HG02943 (cell line): Measurements from ENCODE around the gene PTPN2.

ENCODE experiments used
- ATAC-seq: cut with Tn5 transposase; IDR thresholded peaks from one replicate; pipeline ENCODE4 v1.9.1; 2021; ENCODE audit warnings: mild to moderate bottlenecking, low read depth, moderate library complexity; ENCODE audit not compliant: unreplicated experiment

Gene PTPN2

DNA sequence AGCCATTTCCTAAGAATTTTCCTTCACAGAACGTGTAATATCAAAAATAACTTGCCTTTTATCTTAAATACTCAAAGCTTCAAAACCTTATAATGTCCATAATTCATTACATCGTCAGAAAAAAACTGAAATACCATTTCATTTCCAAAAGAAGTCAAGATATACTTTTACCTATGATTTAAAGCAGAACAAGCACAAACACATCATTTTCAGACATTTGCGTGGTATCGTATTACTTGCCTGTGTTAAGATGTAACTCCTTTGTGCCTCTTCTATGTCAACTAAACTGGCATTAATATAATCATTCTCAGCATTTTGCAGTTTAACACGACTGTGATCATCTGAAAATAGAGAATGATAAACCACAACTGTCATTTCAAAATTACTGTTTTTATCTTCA is 47.5 kb downstream of the PTPN2 start:
- ATAC-seq, result no peak

DNA sequence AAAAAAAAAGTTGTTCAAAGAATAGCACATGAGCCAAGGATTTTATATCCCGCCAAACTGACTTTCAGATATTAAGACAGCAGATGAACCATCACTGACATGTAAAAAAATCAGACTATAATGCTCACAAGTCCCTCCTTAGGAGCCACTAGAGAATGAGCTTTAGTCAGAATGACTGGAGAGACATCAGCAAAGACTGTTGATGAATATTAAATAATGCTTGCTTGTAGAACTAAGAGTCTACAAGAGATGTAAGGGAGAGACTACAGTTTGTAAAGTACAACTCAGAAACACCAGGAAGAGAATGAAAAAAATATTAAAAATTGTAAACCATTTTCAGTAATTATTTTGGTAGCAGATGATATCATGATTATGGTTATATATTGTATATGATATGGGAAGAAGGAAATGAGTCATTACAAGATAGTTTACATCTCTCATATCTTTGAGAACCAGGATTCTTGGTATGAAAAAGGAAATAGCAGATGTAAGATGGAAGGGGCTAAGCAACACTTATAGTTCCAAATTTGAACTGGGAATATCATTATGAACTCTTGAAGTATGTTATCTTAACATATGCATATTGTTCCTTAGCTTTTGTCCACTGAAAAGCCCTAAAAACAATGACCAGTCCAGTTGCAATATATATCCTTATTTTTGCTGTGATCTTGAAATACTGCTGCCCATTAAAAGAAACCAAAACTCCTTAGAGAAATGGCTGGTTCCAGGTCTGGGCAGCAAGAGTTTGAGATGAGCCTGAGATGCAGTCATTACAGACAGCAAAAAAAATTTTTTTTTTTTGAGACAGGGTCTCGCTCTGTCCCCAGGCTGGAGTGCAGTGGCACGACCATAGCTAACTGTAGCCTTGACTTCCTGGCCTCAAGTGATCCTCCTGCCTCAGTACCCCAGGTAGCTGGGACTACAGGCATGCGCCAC is 55.7 kb downstream of the PTPN2 start:
- ATAC-seq, result no peak

DNA sequence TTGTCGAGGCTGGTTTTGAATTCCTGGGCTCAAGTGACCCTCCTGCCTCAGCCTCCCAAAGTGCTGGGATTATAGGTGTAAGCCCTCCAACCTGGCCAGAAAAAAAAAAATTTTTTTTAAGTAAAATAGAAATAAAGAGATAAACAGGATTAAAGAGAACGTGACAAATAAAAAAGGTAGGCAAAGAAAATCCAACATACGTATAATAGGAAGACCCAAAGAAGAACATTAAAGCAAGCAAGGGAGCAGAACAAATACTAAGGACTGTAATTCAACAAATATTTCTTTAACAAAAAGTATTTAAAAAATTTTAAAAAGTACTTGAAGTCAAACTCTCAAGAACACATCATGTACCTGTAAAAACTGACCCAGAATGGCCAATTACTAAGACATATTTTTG is 56.4 kb downstream of the PTPN2 start:
- no peak for ATAC-seq

DNA sequence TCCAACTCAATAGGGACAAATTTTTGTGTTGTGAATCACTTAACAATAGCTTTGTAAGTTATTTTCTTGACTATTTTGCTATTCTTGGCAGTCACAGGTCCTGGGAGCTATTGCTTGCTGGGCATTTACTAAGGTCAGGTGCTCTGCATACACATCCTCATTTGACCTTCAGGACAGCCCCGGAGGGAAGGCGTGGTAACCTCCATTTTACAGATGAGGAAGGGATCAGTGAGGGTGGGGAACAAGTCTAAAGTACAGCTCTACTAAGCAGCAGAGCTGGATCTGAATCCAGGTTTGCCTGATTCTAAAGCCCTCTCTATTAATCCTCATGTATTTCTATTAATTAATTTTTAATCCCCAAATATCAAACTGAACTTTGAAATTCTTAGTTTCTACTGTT is 58.8 kb downstream of the PTPN2 start:
- ATAC-seq, result no peak

DNA sequence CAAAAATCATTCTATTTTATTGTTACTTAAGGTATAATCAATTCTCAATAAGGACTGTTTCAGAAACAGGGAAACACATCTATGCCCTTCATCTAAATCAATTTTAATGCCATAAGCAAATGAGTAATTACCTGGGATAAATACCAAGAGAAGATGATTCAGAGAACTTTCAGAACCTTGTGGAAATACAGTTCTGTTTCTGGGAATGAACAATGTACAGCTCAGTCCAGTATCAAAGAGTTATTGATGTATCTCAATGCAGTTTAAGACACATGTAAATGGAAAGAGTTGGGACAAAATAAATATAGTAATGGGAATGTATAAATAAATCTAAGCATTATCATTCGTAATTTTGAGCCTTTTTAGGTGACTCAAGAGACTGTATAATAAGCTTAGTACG is 60.1 kb downstream of the PTPN2 start:
- no peak for ATAC-seq

DNA sequence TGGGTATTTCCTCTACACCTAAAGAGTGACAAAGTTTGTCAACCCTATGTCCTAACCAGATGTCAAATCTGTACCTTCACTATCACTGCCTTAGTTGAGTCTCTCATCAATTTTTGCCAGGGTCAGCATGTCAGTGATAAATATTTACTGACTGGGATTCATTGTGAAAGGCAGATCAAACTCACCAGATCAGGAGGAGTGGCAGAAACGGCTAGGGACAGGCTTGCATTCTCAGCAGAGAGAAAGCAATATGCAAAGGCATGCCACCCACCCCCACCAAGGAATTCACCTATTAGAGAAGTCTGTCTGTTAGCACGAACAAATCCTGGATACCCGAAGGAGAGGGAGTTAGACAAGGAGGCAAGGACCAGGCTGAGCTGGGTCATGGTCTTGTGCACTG is 62.6 kb downstream of the PTPN2 start:
- ATAC-seq, result no peak

DNA sequence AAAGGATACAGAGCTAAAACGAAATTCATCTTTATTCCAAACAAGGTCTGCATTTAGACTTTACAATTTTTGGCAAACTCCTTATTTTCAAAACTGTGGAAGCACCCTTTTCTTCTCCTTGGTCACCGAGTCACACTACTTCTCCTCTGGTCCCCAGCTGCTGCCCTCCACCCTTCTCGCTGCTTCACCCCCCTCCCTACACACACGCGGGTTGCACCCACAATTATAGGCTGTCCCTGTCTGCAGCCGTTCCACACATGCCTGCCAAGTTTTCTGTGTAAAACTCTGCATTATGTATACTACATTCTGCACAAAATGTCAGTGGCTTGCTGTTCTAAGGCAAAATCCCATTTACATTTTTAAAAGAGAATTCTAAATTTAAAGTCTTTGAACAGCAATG is 63.5 kb downstream of the PTPN2 start:
- ATAC-seq, result no peak

DNA sequence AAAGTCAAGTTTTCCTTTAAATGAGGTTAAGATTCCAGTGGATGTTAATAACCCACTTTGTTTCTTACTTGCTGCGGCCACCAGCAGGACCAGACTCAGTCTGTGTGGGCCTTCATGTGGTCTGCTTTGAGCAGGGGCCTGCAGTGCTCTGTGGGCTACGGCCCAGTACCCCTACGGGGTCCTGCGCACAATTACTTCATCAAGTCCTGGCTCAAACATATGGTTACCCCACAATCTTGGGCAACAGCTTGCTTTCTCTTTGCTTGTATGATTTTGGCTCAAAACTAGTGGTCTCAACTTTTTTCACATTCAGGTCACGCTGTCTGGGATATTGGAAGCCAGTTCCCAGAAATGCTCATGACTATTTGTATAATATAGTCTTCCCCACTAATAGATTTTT is 64.2 kb downstream of the PTPN2 start:
- ATAC-seq, result no peak

DNA sequence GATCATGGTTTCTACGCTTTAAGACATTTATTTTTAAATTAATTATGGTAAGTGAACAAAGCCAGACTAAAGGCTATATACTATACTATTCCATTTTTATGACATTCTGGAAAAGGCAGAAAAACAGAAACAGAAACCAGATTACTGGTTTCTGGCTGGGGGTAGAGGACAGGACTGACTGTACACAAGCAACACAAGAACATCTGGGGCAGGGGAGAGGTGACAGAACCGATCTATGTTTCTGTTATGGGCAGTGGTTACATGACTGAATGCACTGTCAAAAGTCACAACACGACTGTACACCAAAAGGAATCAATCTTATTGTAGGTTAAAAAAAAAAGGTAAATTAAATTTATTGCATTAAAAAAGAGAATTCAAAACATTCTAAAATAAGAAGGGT is 64.7 kb downstream of the PTPN2 start:
- peak; percentile 83 for ATAC-seq

DNA sequence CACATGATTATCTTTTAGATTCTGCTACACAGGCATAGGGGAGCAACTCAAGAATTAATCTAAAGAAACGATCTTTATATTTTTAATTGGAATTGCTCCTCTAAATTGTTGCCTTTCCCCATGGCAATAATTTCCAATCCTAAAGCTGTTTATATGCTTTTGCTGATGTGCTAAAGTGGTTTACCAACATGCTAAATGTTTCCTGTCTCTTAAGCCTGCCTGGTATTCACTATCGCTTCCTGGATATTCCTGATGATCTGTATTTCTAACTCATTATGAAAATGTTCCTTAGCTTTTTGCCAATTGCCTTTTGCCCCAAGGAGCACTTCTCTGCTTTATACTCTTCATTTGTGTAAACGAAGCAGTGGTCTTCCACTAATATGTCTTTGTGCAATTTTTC is 65.8 kb downstream of the PTPN2 start:
- no peak for ATAC-seq

DNA sequence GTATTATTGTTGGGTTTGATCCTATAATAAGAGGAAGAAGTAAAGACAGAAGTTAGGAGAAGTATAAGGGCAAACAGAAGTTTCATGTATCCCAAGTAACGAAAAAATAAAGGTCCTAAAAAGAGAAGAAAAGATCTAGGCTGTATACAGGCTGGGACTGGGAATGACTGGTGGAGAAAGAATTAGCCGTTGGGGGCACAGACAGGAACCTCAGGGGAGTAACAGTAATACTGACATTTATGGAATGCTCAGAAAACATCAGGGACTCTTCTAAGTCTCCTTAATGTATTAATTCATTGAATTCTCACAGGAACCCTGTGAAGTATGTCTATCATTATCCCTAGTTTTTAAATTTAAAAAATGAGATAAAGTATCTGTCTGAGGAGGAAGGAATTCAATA is 67.6 kb downstream of the PTPN2 start:
- no peak for ATAC-seq

DNA sequence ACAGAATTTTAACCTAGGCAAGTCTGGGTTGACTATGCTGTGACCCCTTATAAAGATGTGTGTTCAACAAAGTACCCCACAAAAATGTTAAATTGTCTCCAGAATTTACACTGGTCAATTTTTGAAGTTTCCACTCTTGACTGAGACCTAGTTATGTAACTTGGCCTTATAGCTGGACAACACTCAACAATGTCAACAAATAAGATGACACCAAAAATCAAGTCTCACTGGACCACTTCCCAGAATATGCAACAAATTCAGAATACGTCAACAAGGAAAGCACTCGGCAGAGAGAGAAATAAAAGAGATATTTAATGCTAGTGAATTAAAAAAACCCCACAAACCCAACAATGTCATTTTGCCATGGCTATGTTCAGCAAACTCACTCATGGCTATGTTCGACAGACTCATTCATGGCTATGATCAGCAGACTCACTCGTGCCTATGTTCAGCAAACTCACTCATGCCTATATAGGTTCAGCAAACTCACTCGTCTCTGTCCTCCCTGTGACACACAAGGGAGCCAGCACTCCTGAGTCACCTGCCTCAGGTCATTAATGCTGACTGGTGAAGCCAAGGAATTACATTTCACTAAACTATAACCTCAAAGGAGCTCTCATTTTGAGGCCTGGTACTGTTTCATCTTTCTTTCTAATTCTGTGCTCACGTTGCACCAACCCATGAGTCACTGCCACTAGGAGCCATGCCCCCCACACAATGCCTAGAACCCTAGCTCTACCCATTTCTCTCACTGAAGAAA is 72.7 kb downstream of the PTPN2 start:
- ATAC-seq, result no peak

DNA sequence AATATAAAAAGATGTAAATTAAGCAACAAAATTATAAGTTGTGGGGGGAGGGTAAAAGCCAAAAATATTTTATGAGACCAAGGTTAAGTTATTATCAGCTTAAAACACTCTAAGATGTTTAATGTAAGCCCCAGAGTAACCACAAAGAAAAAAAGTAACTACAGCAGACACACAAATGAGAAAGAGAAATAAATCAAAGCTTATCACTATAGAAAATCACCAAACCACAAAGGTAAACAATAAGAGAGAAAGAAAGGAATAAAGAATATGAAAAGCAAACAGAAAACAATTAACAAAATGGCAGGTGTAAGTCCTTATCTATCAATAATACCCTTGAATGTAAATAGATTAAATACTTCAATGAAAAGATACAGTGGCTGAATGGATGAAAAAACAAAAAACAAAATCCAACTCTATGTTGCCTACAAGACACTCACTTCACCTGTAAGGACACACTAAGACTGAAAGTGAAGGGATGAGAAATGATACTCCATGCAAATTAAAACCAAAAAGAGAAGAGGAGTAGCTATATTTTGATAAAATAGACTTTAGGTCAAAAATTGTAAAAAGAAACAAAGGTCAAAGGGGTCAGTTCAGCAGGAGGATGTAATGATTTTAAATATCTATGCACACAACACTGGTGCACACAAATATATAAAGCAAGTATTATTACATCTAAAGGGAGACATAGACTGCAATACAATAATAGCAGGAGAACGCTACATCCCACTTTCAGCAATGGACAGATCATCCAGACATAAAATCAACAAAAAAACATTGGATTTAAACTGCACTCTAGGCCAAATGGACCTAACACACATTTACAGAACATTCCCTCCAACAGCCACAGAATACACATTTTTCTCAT is 80.7 kb downstream of the PTPN2 start:
- ATAC-seq, result no peak

DNA sequence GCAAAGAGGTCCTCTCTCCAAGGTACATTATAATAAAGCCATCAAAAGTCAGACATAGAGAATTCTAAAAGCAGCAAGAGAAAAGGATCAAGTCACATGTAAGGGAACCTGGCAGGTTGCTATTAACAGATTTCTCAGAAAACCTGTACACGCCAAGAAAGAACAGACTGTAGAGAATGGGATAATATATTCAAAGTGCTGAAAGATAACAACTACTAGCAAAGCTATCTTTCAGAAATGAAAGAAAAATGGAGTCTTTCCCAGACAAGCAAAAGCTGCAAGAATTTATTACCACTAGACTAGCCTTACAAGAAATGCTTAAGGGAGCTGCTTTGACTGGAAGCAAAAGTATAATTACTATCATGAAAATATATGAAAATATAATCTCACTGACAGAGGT is 81.5 kb downstream of the PTPN2 start:
- ATAC-seq, result no peak

DNA sequence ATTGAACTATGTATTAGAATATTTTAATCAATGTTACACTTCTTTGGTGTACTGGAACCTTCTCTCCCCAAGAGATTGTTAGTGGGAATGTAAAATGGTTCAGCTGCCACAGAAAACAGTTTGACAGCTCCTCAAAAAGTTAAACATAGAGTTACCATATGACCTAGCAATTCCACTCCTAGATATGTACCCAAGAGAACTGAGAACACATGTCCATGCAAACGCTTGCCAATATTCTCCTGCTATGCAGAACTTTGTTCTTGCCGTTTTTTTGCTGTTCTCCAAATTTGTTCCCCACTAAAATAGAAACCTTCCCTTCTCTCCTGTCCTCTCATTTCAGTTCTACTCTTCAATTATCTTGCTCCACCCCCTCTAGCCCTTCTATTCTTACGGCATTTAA is 87.6 kb downstream of the PTPN2 start:
- ATAC-seq, result no peak

DNA sequence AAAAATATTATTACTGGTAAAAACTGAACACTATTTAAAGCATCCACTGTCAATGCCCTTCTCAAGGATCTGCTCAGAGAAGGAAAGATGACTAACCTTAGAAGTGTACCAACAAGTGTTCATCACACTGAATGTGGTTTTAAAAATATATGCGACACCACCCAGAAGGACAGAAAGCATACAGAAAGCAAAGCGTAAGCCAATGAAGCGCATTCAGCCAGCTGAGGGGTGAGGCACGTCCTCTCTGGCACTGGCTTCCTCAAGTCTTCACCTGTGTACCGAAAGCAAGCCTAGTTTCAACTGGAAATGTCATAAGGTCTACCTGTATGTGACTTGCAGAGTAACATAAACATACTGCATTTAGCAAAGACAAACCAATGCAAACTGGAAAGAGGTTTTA is 92.4 kb downstream of the PTPN2 start:
- ATAC-seq, result no peak

DNA sequence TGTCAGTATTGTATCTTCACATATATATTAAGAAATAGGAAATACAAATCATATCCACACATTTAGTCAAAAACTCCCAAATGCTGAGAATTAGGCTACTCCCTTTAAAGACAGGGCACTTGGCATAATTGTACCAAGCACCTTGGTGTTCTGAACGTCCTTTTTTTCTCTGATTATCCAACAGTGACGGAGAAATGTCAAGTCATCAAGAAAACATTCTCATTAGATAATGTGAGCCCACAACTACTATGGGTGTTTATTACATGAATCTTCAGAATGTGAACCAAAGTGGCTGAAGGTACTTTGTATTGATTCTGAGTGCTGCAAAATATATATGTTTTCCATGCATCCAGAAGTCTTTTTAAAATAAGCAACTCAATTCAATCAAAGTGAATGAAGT is 97.4 kb downstream of the PTPN2 start:
- no peak for ATAC-seq

DNA sequence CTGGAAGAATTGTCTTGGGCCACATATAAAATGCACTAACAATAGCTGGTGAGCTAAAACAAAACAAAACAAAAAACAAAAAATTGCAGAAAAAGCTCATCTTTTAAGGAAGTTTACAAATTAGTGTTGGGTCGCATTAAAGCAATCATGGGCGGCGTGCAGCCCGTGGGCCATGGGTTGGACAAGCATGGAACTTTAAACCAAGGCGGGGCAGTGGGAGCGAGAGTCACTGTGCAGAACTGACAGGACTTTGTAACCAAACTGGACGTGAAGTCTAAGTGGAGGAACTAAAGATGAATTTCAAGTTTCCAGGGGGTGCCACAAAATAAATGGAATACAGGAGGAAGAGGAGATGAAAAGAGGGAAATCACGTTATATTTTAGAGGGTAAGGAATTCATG is 100.5 kb downstream of the PTPN2 start:
- no peak for ATAC-seq

DNA sequence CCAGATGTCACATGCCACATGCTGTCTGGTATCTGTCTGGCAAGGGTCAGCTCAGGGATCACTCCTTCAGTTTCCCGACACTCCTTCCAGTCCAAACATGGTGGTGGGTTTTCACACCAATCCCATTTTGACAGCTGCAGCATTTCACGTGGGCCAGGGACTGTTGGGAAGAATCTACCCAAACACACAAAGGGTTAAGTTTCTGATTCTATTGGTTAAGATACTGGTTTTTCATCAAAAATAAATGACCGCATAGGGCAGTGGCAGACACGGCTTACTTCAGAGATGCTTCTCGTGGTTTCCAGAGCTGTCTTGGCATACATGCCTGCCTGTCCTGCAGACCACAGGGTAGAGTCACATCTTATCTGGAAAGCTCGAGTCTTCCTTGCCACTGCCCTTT is 101.5 kb downstream of the PTPN2 start:
- no peak for ATAC-seq

DNA sequence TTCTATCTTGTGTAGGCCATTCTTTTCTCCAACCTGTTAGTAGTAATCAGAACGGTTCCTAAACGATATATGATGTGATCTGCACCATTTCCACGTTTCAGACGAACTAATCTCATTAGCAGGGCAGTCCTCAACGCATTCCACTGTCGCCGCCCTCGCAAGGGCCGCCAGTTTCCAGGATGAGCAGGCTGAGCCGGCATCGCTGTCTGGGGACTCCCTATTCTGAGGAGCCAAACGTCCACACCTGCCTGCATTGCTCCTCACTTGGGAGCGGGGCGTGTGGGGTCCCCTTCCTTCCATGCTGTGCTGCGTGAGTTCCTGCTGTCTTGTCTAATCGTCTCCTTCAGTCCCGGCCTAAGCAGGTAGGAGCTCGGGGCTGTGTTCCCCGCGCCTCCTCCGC is 104.6 kb downstream of the PTPN2 start:
- no peak for ATAC-seq

DNA sequence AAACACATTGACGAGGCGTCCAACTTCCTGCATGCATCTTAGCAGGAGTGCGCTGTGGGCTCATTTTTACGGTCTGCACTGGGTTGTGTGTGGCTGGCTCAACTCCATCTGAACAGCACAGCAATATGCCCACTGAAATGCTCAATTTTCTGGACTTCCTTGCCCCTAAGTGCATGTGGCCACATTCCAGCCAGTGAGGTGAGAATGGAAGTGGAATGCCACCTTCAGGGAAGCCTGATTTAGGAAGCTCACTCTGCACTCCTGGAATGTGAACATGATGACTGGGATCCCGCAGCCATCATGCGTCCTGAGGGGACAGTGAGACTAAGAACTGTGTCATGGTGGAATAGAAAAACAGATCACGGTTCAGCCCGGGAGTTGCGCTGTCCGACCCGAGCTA is 105.0 kb downstream of the PTPN2 start:
- ATAC-seq, result no peak
